Femur (tissue), 1 donor: ENCODE measurements around the gene CDC42BPB.

Experiments
- DNase-seq: peaks from one replicate; pipeline ENCODE4 v3.0.0-alpha.2; 2017

CDC42BPB gene

GRCh38 chr14:102923925-102924486 is 133.3 kb downstream of the CDC42BPB start:
- no peak for DNase-seq

GRCh38 chr14:102923201-102923924 is 134.0 kb downstream of the CDC42BPB start:
- no peak for DNase-seq

GRCh38 chr14:102922490-102923200 is 134.7 kb downstream of the CDC42BPB start, which contains the start of gene AMN:
AMN (plus strand) TSS chr14:102922663; CDS start chr14:102922689, 26 bp downstream.
- DNase-seq = no peak

GRCh38 chr14:102920998-102921304 is 136.4 kb downstream of the CDC42BPB start:
- no peak for DNase-seq

GRCh38 chr14:102920273-102920997 is 136.9 kb downstream of the CDC42BPB start:
- DNase-seq = no peak

GRCh38 chr14:102918438-102918837 is 138.9 kb downstream of the CDC42BPB start:
- DNase-seq = no peak

- DNase-seq = no peak
Measured at GRCh38 chr14:102917469-102918211, 139.7 kb downstream of the CDC42BPB start.

- no peak for DNase-seq
Measured at GRCh38 chr14:102917056-102917385, 140.3 kb downstream of the CDC42BPB start.

- no peak for DNase-seq
Measured at GRCh38 chr14:102916347-102917055, 140.8 kb downstream of the CDC42BPB start.

- no peak for DNase-seq
Measured at GRCh38 chr14:102915292-102916110, 141.8 kb downstream of the CDC42BPB start.

- DNase-seq = no peak
Measured at GRCh38 chr14:102914474-102915291, 142.7 kb downstream of the CDC42BPB start.

- DNase-seq = no peak
Measured at GRCh38 chr14:102913341-102914211, 143.8 kb downstream of the CDC42BPB start.

GRCh38 chr14:102911991-102912761 is 145.2 kb downstream of the CDC42BPB start:
- DNase-seq = no peak

GRCh38 chr14:102911541-102911951 is 145.8 kb downstream of the CDC42BPB start:
- no peak for DNase-seq

- DNase-seq = no peak
Measured at GRCh38 chr14:102910442-102910841, 146.9 kb downstream of the CDC42BPB start.

- no peak for DNase-seq
Measured at GRCh38 chr14:102909911-102910310, 147.4 kb downstream of the CDC42BPB start.

GRCh38 chr14:102909462-102909861 is 147.9 kb downstream of the CDC42BPB start:
- no peak for DNase-seq

GRCh38 chr14:102908766-102909455 is 148.4 kb downstream of the CDC42BPB start:
- no peak for DNase-seq
